PC-3 (cell line): ENCODE data around the gene ARHGAP25. TPM values are rescaled to one million over a fixed set of nuclear protein-coding genes. Genes with fewer than 3 reads are reported as not detected.
A peak's percentile ranks its signal among the peaks of the same experiment; 100 is the strongest.

ENCODE experiments used
- ATAC-seq: fragments of 200-7000 bp; cut with Tn5 transposase; 2 replicates; pipeline ENCODE4 v1.9.1; 2020; ENCODE audit warnings: mild to moderate bottlenecking, moderate library complexity
- BruUV-seq: library from RNA; stranded (reverse); fragments of 400-500 nt; replicated peaks from 2 replicates; lab custom pipeline; 2021; lab: Mats Ljungman, UMichigan
- CTCF ChIA-PET: fragments of 300-600 bp; sonication (Branson Sonifier 250); formaldehyde crosslinking; loops from one replicate; lab custom pipeline; 2022; ENCODE audit warnings: antibody characterized with exemption; lab: Charles Lee
- POLR2A ChIA-PET: fragments of 300-600 bp; sonication (Branson Sonifier 250); formaldehyde crosslinking; loops from one replicate; lab custom pipeline; 2022; ENCODE audit warnings: antibody characterized with exemption; ENCODE audit not compliant: unreplicated experiment; lab: Charles Lee
- DNase-seq: peaks from one replicate; pipeline ENCODE4 v3.0.0-alpha.2; 2015
- H2AFZ ChIP-seq: fragments of 300-600 bp; sonication (generic); 2 replicates; pipeline ENCODE4 v1.6.0; 2016; ENCODE audit warnings: antibody characterized with exemption, low read length
- H3F3A ChIP-seq: fragments of 300-600 bp; sonication (generic); one replicate; pipeline ENCODE4 v1.6.0; 2017; ENCODE audit warnings: antibody characterized with exemption, low read length, control low read depth, mild to moderate bottlenecking; ENCODE audit not compliant: unreplicated experiment
- H3K27ac ChIP-seq: fragments of 300-600 bp; sonication (generic); 2 replicates; pipeline ENCODE4 v1.5.1; 2016; ENCODE audit warnings: mild to moderate bottlenecking, low read length
- H3K27me3 ChIP-seq: fragments of 300-600 bp; sonication (generic); 2 replicates; pipeline ENCODE4 v1.6.1; 2016; ENCODE audit warnings: low read length, mixed read lengths
- H3K36me3 ChIP-seq: fragments of 300-600 bp; sonication (generic); 2 replicates; pipeline ENCODE4 v1.6.1; 2016; ENCODE audit warnings: low read depth, mixed run types, low read length, mixed read lengths
- H3K4me1 ChIP-seq: fragments of 300-600 bp; sonication (generic); 2 replicates; pipeline ENCODE4 v1.5.1; 2016; ENCODE audit warnings: low read length; ENCODE audit not compliant: insufficient read depth
- H3K4me2 ChIP-seq: fragments of 300-600 bp; sonication (generic); 2 replicates; pipeline ENCODE4 v1.6.0; 2016; ENCODE audit warnings: low read length
- H3K4me3 ChIP-seq: fragments of 300-600 bp; sonication (generic); 2 replicates; pipeline ENCODE4 v1.5.1; 2016; ENCODE audit warnings: mild to moderate bottlenecking, low read length, mixed read lengths
- H3K79me2 ChIP-seq: fragments of 300-600 bp; sonication (generic); 2 replicates; pipeline ENCODE4 v1.6.1; 2017; ENCODE audit warnings: low read length, mixed read lengths
- H3K9ac ChIP-seq: fragments of 300-600 bp; sonication (generic); 2 replicates; pipeline ENCODE4 v1.6.0; 2016; ENCODE audit warnings: mild to moderate bottlenecking, low read length
- H3K9me2 ChIP-seq: fragments of 300-600 bp; sonication (generic); replicated peaks from 2 replicates; pipeline ENCODE4 v1.6.1; 2016; ENCODE audit warnings: mixed run types, low read length, mixed read lengths
- H3K9me3 ChIP-seq: fragments of 300-600 bp; sonication (generic); 2 replicates; pipeline ENCODE4 v1.6.1; 2016; ENCODE audit warnings: low read length, mixed read lengths
- H4K20me1 ChIP-seq: fragments of 300-600 bp; sonication (generic); 2 replicates; pipeline ENCODE4 v1.6.1; 2016; ENCODE audit warnings: low read length, mixed read lengths
- EZH2 ChIP-seq: fragments of 300-600 bp; sonication (generic); IDR thresholded peaks from one replicate; pipeline ENCODE4 v1.6.1; 2017; ENCODE audit warnings: antibody characterized with exemption, mild to moderate bottlenecking, low read length; ENCODE audit not compliant: unreplicated experiment
- EZH2phosphoT487 ChIP-seq: fragments of 300-600 bp; sonication (generic); IDR thresholded peaks from 2 replicates; pipeline ENCODE4 v1.6.1; 2018; ENCODE audit warnings: mild to moderate bottlenecking, antibody characterized with exemption, low read length, borderline replicate concordance
- intact Hi-C: fragments of 100-400 bp; cut with micrococcal nuclease; formaldehyde crosslinking; loops from 2 replicates; pipeline ENCODE4 v1.9.0; 2023
- total RNA-seq: library from RNA; depleted of rRNA; stranded (reverse); fragments of >200 nt; gene quantifications from 2 replicates; pipeline ENCODE4 v1.2.3, GENCODE V29; 2014
- TF ChIP-seq, protein P1 (sequence below): fragments of 300-600 bp; sonication (generic); conservative IDR thresholded peaks from 2 replicates; pipeline ENCODE4 v1.5.1; 2017; ENCODE audit warnings: antibody characterized with exemption, low read depth, mild to moderate bottlenecking, low read length

ARHGAP25 gene
- total RNA-seq, 1 experiment from 2014 or later, result not detected

DNA sequence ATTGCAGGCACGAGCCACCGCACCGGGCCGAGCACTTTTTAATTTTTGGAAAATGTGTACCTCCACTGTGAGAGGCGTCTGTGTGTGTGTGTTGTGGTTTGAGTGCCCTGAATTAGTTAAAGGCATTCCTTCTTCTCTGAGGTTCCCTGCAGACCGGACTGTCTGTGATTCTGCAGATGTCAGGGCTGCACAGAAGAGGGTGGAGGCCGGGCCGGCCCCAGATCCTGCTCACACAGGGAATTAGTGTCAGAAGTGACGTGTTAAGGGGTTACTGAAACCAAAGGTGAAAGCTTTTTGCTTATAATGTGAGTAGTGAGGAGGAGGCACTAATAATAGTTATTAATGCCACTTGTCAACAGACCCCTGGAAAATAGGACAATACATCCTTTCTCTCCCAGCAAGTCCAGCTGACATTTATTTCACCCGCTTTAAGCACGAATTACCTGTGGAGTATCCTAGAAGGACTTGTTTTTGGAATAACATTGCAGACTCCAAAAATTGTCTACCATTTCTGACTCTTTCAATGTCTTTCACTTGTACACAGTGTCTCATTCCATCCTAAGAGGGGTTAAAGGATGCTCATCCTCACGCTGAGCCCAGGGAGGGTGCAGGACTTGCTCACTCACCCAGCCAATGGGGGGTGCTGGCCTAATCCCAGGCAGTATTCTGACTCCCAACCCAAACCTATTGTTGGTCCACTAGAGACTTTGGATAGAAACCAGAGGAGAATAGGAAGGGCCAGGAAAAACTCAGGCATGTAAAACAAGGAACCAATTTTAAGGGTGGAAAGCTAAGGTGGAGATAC is 16.2 kb downstream of the ARHGAP25 start:
- H3K4me1 ChIP-seq, result no peaks in the 10 kb centered on the region
- no peaks in the 10 kb centered on the region for H3K27me3 ChIP-seq
- TF ChIP-seq EZH2phosphoT487 (no peak), EZH2 (no peak)
- TF ChIP-seq, protein P1, sequence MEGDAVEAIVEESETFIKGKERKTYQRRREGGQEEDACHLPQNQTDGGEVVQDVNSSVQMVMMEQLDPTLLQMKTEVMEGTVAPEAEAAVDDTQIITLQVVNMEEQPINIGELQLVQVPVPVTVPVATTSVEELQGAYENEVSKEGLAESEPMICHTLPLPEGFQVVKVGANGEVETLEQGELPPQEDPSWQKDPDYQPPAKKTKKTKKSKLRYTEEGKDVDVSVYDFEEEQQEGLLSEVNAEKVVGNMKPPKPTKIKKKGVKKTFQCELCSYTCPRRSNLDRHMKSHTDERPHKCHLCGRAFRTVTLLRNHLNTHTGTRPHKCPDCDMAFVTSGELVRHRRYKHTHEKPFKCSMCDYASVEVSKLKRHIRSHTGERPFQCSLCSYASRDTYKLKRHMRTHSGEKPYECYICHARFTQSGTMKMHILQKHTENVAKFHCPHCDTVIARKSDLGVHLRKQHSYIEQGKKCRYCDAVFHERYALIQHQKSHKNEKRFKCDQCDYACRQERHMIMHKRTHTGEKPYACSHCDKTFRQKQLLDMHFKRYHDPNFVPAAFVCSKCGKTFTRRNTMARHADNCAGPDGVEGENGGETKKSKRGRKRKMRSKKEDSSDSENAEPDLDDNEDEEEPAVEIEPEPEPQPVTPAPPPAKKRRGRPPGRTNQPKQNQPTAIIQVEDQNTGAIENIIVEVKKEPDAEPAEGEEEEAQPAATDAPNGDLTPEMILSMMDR, result no peak
- DNase-seq, result no peak
- no peak overlapping the region for H3K4me3 ChIP-seq
- H3K9ac ChIP-seq, result no peak overlapping the region
- no peaks in the 10 kb centered on the region for H3F3A ChIP-seq
- BruUV-seq, result no TSS peak
- POLR2A ChIA-PET, result no interaction called here
- no peaks in the 10 kb centered on the region for H3K9me2 ChIP-seq
- H2AFZ ChIP-seq, result no peak overlapping the region; the same call in 1 of the 2 replicates
- H4K20me1 ChIP-seq, result no peaks in the 10 kb centered on the region
- H3K9me3 ChIP-seq, result no peaks in the 10 kb centered on the region
- intact Hi-C loops, result loop anchor here (1.0 to 5.0 kb wide), 3 partner anchors 87 to 175 kb away; no protein-coding TSS in a partner anchor
- no peak for ATAC-seq
- CTCF ChIA-PET, result interaction anchor here (0.5 to 1.4 kb wide), 4 partner anchors 40 to 174 kb away, joined by 3 to 23 read pairs (median 6); no protein-coding TSS in a partner anchor
- no peak overlapping the region for H3K4me2 ChIP-seq
- H3K27ac ChIP-seq, result no peak overlapping the region
- no peaks in the 10 kb centered on the region for H3K79me2 ChIP-seq
- H3K36me3 ChIP-seq, result no peaks in the 10 kb centered on the region

GRCh38 chr2:68751397-68752339 is 17.1 kb downstream of the ARHGAP25 start:
- Histone ChIP-seq H2AFZ (peak overlapping the region; percentile 50), H3K9ac (no peak overlapping the region), H4K20me1 (no peaks in the 10 kb centered on the region), H3K27me3 (no peaks in the 10 kb centered on the region), H3K9me2 (no peaks in the 10 kb centered on the region), H3K4me3 (no peak overlapping the region), H3K36me3 (no peaks in the 10 kb centered on the region), H3K79me2 (no peaks in the 10 kb centered on the region), H3K4me1 (no peaks in the 10 kb centered on the region), H3F3A (no peaks in the 10 kb centered on the region), H3K4me2 (peak overlapping the region; percentile 45), H3K9me3 (0 out of 2 replicates have a peak, but pooled peaks cover under 1% of the 10 kb centered on the region), H3K27ac (no peak overlapping the region)
- no TSS peak for BruUV-seq
- ChIA-PET POLR2A (no interaction called here), CTCF (interaction anchor here (0.5 to 1.4 kb wide), 9 partner anchors 21 to 392 kb away, joined by 3 to 23 read pairs (median 5); no protein-coding TSS in a partner anchor)
- peak; percentile 99 for ATAC-seq
- intact Hi-C loops, result loop anchor here (1.0 to 5.0 kb wide), 3 partner anchors 86 to 174 kb away; no protein-coding TSS in a partner anchor
- peak; percentile 95 for DNase-seq
- TF ChIP-seq, protein P1, result peak; percentile 94
- no peak for TF ChIP-seq EZH2phosphoT487
- TF ChIP-seq EZH2, result no peak
